Ishikawa (cell line): ENCODE measurements around the gene NIPA2.

ENCODE experiments used
- CEBPB ChIP-seq: IDR thresholded peaks from 2 replicates; pipeline ENCODE4 v1.6.1; 2012
- RAD21 ChIP-seq: IDR thresholded peaks from 2 replicates; pipeline ENCODE4 v1.6.1; 2012; ENCODE audit warnings: low read depth
- TAF1 ChIP-seq: IDR thresholded peaks from 2 replicates; pipeline ENCODE4 v1.6.1; 2012; ENCODE audit warnings: low read depth, mild to moderate bottlenecking
- YY1 ChIP-seq: IDR thresholded peaks from 2 replicates; pipeline ENCODE4 v1.6.1; 2012; ENCODE audit warnings: low read depth
- TF ChIP-seq, protein P1 (sequence below): IDR thresholded peaks from 2 replicates; pipeline ENCODE4 v1.6.1; 2012

DNA sequence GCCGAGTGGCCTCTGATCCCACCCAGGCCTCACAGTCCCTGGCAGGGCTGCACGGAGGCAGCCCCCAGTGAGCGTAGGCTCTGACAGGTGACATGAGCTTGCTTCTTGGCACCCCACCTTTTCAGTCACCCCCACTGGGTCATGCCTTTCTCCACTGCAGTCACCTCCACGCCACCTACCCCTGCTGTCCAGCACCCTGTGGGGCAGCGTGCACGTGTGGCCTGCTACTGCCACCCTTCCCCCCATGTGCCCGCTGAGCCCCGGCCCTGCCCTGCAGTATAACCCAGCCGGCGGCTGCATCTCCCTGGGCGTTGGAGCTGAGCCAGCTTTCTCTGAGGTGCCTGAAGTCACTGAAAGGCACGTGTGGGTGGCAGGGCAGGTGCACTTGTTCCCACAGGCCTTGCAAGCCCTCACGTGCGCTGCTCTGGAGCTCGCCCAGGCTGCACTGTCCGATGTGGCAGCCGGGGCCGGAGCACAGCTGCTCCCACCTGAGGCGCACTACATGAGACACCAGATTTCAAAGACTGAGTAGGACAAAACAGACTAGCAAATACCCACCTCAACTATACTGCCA lies 65.6 kb downstream of the NIPA2 start:
- no peak for TF ChIP-seq RAD21
- TF ChIP-seq, protein P1, sequence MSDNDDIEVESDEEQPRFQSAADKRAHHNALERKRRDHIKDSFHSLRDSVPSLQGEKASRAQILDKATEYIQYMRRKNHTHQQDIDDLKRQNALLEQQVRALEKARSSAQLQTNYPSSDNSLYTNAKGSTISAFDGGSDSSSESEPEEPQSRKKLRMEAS, result peak; percentile 22; the same call in 1 of the 2 replicates
- no peak for TF ChIP-seq YY1
- TF ChIP-seq CEBPB, result no peak
- TF ChIP-seq TAF1, result no peak
